ENCODE results near the gene TMEM43.

The TMEM43 gene

DNA sequence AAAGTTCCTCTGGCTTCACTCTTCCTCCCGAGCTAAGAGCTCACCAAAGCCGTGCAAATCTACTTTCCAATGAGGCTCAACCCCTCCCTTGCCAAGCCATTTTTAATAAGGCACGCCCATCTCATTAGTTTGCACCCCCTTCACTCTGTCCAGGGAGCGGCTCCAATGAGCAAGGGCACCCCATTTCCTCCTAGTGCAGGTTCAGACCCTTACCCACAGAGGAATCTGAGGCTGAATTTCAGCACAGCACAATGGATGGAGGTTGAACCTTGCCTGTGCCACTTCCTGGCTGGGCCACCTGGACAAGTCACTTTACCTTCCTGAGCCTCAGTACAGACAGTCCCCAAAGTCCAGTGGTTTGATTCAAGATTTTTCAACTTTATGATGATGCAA lies 28.1 kb downstream of the TMEM43 start:
- DNase-seq: no peak

- DNase-seq: no peak
Measured at GRCh38 chr3:14153663-14154062, 28.8 kb downstream of the TMEM43 start.

DNA sequence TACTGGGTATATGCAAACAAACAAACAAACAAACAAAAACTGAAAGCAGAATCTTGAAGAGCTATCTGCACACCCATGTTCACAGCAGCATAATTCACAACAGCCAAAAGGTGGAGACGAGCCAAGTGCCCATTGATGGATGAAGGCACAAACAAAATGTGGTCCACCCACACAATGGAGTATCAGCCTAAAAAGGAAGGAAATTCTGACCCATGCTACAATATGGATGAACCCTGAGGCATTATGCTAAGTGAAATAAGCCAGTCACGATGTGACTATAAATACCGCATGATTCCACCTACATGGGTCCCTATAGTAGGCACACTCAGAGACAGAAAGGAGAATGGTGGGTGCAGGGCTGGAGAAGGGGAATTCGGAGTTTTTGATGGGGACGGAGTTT lies 29.4 kb downstream of the TMEM43 start:
- no peak for DNase-seq

GRCh38 chr3:14154895-14155440 lies 30.1 kb downstream of the TMEM43 start:
- no peak for DNase-seq

GRCh38 chr3:14156201-14156600 lies 31.3 kb downstream of the TMEM43 start:
- no peak for DNase-seq

DNA sequence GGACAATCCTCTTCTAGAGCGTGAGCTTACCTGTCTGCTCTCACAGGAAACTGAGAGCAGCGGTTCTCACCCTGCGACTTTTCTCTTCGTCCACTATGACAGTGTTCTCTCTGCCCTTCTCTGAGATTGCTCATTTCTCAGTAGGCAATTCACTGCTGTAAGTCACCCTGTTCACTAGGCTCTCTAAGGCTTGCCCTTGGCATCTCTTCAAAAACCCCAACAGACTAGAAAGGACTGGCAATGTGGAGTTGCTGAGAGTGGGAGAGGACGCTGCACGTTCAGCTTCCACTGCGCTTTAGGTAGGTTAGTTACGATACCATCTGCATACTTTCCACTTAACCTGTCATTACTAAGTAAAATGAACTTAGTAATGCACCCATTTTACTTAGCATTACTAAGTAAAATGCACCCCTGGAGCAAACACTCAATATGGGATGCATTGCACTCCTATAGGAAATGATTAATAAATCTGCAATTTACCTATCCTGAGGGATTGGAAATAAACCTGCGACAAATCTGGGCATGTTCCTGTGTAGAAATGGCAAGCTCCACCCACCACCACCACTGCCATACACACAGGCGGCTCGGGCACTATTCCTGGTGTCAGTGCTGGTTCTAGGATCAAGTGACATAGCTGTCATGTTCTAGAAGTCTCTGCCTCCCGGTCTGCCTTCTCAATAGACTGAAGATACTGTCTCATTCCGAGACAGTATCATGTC lies 32.1 kb downstream of the TMEM43 start:
- DNase-seq: no peak

GRCh38 chr3:14157951-14158350 lies 33.1 kb downstream of the TMEM43 start:
- DNase-seq: no peak

DNA sequence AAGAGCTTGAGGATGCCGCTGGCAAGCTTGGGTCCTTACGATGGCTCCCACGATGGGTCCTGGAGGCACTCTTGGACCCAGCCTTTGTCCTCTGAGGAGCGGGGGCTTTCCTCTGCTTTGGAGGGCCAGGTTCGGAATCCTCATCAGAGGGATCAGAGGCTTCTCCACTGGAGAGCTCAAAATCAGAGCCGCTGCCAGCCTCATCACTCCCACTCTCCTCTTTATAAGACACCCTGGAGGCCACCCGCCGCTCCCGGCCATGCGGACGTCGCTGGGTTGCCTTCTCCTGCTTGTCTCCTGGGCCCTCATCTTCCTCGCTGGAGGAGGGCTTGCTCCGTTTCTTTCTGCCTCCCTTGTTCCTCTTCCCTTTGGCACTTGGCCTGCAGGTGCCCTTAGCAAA lies 33.5 kb downstream of the TMEM43 start:
- no peak for DNase-seq

DNA sequence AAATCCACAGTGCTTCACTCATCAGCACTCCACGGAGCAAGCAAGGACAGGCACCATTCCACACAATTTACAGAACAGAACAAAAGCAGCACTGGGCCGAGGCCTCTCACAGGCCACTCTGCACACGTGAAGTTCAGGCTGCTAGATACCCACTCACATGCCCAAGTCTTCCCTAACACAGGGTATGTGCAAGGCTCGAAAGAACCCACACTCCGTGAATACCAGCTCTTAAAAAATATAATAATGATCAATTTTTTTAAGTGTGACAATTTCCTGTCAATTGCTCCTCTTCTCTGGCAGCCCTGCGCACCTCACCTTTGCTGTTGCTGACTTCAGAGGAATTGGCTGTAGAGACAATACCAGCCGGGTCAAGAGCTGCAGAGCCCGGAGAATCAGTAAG lies 34.6 kb downstream of the TMEM43 start:
- DNase-seq: no peak

GRCh38 chr3:14161282-14161681 lies 36.4 kb downstream of the TMEM43 start:
- no peak for DNase-seq

DNA sequence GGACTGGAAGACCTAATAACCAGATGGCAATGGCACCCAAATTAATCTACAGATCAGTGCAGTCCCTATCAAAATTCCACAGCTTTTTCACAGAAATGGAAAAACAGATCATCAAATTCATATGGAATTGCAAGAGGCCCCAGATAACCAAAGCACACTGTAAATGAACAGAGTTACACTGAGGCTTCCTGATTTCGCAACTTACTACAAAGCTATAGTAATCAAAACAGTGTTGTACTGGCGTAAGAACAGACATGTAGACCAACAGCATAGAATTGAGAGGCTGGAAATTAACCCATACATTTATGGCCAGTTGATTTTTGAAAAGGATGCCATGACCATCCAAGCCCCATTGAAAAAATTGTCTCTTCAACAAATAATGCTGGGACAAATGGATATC lies 37.3 kb downstream of the TMEM43 start:
- no peak for DNase-seq

DNA sequence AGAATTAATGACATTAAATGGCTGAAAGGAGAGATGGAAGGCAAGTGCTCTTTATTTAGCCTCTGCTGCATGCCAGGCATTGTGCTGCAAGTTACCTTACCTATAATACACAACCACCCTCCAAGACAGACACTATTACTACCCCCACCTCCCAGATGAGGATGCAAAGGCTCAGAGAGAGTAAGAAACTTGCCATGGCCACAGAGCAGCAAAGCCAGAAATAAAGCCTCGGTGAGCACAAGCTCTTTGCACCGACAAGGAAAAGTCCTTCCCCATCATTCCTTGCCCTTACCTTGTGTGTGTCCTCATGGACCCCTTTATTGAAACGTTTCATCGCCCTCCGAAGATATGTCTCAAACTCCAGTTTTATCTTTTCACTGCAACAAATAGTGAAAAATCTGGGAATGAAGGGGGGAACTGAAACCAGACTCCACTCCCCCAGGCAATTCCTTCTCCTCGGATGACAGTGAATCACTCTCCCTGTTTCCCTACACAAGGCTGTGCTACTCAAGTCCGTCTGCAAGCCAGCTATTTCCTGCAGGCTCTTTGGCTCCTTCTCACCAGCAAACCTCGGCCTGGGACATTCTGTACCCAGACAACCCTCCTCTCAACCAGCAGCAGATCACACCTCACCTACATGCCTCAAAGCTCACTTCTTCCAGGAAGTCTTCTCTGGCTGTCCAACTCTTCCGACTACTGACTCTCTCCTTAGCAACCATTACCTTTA lies 42.2 kb downstream of the TMEM43 start:
- no peak for DNase-seq

- DNase-seq: no peak
Measured at GRCh38 chr3:14169435-14169834, 44.6 kb downstream of the TMEM43 start.

DNA sequence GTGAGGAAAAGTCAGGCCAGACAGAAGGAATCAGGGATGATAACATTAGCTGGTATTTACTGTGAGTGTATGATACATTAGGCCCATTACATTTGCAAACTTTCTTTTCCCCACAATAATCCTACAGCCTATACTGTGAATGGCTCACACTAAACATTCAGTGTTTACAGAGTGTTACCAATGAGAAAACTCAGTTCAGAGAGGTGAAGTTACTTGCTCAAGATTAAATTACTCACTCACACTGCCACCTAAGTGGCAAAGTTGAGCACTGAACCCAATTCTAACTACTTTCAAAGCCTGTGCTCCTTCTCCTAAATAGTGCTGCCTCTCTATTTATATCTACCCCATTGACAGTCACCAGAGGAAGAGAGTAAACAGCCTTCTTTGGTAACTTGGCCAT lies 45.0 kb downstream of the TMEM43 start:
- no peak for DNase-seq

- no peak for DNase-seq
Measured at GRCh38 chr3:14170531-14171159, 45.8 kb downstream of the TMEM43 start.

DNA sequence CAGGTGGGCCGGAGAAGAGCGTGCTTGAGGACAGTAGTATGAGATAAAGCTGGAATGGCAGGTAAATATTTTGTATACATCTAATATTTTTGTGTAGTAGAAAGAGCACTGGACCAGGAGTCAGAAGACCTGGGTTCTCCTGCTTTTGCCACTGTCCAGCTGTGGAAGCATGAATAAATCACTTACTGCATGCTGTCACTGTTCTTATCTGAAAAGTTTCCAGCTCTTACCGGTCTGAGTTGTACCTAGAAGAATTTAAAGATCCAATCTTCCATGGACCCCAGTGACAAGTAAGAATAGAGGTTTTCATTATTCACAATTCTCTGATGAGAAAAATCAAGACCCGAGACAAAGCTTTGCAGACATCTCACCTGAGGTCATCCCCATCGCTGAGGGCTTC lies 47.6 kb downstream of the TMEM43 start:
- DNase-seq: no peak

DNA sequence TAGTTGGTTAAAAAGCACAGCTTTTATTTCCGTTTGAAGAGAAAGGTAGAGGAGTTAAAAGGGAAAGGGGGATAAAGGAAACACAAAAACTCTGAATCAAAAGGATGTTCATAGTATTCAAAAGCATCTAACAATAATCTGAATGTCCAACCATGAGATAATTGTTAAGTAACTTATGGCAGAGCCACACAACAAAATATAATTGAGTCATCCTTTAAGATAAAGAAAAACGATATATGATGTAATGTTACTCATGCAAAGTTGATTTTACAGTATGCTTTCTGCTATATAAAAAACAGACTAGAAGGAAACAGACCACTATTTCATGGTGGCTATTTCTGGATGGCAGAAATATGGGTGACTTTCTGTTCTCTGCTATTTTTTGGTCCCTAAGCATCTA lies 49.6 kb downstream of the TMEM43 start:
- DNase-seq: no peak

GRCh38 chr3:14175383-14176037 lies 50.7 kb downstream of the TMEM43 start:
- DNase-seq: no peak

DNA sequence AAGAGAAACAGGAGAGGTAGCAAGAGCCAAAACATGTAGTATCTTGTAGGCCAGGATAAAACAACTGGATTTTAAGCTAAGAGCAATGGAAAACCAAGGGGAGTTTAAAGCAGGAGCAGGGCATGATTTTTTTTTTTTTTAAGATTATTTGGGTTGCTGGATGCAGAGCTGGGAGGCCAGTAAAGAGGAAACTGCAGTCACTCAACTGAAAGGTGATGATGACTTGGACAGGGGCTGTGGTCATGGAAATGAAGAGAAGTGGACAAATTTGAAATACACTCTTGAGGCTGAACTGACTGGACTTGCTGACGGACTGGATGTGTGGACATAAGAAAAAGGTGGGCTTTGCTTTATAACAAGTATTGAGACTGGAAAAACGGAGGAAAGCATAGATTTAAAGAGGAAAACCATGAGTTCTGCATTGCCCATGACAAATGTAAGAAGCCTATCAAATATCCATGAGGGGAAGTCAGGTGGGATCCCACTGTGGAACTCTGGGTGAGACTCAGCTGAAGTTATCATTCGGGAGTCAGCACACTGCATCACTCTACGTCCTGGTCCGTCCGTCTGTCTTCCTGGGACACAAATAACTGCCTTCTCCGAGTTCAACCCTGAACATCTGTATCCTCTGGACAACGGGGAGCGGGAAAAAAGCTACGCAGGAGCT lies 52.9 kb downstream of the TMEM43 start:
- no peak for DNase-seq

DNA sequence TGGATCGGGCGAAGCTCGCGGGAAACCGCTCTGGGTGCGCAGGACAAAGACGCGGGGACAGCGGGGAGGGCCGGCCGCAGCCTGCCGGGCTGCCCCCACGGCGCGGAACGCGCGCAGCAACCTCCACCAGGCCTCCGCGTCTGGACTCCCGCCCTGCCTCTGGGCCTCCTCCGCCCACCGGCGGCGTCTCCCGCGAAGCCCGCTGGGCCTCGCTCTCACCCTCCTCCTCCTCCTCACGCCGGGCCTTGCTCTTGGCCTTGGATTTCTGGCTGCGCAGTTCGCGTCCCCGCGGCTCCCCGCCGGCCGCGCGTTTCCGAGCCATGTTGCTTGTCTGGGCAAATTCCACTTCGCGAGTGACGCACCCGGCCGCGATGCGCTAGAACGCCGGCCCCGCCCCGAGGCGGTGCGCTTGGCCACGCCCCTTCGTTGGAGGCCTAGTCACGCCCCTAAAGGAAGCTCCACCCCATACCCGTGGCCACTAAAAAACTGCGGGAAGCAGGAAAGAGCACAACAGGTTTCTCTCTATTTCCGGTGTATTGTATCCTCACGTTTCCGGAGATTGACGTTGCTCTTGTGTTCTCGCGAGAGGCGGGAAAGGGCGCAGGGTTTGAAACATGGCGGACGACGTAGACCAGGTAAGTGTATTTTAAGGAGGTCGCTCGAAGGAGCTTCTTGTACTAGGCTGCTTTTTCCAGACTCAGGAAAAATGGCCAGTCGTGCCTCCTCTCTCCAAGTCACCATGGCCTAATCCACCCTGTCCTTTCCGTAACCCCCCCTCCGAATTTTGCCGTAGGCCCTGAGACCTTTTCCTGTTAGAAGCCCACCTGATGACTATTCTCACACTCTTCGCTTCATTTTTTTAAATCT lies 53.6 kb downstream of the TMEM43 start, which contains the start of the genes LSM3 and XPC:
LSM3 (plus strand) TSS at position 571 of the 867 bp plus-strand sequence; CDS start at position 615, 44 bp downstream.
XPC (minus strand) TSS at position 355 of the 867 bp plus-strand sequence; CDS start at position 322, 33 bp downstream.
- DNase-seq: peak; percentile 89

DNA sequence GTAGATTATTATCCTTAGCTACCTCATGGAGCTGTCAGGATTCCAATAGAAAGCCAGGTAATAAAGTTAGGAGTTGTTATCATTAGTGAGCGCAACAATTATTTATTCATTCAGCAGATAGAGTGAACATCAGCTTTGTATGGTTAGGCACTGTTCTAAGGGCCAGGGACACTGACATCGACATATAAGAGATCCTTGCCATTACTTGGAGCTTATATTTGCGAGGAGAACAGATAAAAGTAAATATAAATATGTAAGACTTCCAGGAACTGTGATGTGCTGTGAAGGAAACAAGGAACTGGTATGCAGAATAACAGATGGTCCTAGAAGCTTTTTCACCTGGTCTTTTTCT lies 54.2 kb downstream of the TMEM43 start:
- DNase-seq: no peak

GRCh38 chr3:14179795-14180194 lies 54.9 kb downstream of the TMEM43 start:
- DNase-seq: no peak
